ENCODE results near the gene FAM180B.
"Not testable (repeated sequence)": the region's sequence is repeated elsewhere in the genome, so short reads cannot be mapped to it uniquely, and the experiment has no call there.

The FAM180B gene

DNA sequence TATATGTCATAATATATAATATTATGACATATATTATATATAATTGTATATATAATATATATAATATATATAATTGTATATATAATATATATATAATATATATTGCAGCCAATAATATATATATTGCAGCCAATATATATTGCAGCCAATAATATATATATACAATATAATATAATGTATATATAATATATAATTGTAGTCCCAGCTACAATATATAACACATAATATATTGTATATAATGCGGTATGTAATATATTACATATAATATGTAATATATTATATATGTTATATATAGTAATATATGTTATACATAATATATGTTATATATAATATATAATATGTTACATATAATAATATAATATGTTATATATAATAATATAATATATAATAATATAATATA, 27.8 kb upstream of the FAM180B start:
- DNase-seq = no peak
- no peak for TF ChIP-seq POLR2A (IDR thresholded peaks at IDR 0.05; ENCODE audit: low read length)
- no peak for TF ChIP-seq GATA1 (IDR thresholded peaks at IDR 0.05; ENCODE audit: low read depth, low read length)

DNA sequence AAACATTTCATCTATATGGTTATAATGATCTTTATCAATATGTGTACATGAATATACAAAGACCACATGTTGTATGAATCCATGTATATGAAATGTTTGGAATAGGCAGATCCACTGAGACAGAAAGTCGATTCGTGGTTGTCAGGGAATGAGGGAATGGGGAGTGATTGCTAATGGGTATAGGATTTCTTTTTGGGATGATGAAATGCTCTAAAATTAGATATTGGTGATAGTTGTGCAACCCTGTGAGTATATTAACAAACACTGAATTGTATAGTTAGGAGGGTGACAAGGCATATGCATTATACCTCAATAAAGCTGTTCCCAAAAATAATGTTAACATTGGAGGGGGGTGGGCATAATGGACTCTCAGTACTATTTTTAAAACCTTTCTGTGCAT, 26.1 kb upstream of the FAM180B start:
- TF ChIP-seq POLR2A (IDR thresholded peaks at IDR 0.05; ENCODE audit: low read length) (no peak), GATA1 (IDR thresholded peaks at IDR 0.05; ENCODE audit: low read depth, low read length) (no peak)
- no peak for DNase-seq

DNA sequence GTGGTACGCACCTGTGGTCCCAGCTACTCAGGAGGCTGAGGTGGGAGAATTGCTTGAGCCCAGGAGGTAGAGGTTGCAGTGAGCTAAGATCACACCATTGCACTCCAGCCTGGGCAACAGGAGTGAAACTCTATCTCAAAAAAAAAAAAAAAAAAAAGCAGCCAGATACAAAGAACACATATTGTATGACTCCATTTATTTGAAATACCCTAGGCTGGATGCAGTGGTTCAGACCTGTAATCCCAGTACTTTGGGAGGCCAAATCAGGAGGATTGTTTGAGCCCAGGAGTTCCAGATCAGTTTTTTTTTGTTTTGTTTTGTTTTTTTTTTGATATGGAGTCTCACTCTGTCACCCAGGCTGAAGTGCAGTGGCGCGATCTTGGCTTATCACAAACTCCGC, 24.1 kb upstream of the FAM180B start:
- DNase-seq = not testable (repeated sequence)

DNA sequence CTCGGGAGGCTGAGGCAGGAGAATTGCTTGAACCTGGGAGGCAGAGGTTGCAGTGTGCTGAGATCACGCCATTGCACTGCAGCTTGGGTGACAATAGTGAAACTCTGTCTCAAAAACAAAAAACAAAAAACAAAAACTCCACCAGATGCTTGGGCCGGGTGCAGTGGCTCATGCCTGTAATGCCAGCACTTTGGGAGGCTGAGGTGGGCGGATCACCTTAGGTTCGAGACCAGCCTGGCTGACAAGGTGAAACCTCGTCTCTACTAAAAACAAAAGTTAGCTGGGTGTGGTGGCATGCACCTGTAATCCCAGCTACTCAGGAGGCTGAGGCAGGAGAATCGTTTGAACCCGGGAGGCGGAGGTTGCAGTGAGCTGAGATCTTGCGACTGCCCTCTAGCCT, 22.1 kb upstream of the FAM180B start:
- not testable (repeated sequence) for DNase-seq

DNA sequence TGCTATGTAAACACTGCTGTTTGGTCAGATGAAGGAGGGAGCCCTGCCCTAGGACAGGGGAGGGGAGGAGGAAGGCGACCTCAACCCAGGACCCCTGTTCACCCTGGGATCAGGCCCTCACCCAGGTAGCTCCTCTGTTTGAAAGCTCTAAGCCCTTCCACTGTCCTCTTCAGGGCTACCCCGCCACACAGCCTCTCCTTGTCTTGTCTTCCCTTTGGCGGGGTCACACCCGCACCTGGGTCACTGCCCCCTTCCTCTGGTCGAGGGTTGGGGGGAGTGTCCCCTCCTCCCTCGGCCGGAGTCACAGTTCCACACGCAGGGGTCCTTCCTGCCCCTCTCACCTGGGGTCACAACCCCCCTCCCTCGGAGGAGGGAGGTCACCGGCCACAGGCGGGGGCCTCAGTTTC, 21.5 kb upstream of the FAM180B start:
- no peak for DNase-seq
- TF ChIP-seq GATA1 (IDR thresholded peaks at IDR 0.05; ENCODE audit: low read depth, low read length) (no peak), POLR2A (IDR thresholded peaks at IDR 0.05; ENCODE audit: low read length) (no peak)

DNA sequence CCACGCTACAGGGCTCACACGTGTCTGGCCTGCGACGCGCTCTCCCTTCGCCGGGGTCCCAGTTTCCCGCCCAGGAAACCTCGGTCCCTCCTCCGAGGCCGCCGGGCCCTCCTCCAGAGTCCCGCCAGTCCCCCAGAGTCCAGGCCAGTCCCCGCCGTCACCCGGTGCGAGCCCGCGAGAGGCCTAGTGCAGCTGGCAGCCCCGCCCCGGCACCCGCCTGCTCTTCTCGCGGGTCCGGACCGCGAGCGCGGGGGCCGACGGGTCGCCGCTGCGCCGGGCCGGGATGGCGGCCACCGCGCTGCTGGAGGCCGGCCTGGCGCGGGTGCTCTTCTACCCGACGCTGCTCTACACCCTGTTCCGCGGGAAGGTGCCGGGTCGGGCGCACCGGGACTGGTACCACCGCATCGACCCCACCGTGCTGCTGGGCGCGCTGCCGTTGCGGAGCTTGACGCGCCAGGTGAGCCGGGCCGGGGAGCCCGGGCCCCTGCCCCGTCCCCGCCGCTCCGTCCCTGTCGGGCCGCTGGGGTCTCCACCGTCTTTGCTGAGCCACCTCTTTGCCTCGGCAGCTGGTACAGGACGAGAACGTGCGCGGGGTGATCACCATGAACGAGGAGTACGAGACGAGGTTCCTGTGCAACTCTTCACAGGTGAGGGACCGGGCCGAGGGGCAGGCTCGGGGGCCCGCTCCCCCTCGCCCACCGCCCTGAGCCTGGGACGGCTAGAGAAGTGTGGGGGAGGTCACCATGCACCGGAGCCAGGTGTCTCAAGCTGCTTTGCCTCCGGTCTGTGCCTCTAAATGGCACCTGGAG, 20.9 kb upstream of the FAM180B start, which contains the start of gene PTPMT1:
Gene PTPMT1, plus strand, starts transcription at position 260 of the 809 bp plus-strand sequence. Its CDS starts 24 bp downstream, at position 284.
- peak; percentile 88 to 89 for DNase-seq
- TF ChIP-seq POLR2A (IDR thresholded peaks at IDR 0.05; ENCODE audit: low read length) (peak; percentile 82), GATA1 (IDR thresholded peaks at IDR 0.05; ENCODE audit: low read depth, low read length) (no peak)

DNA sequence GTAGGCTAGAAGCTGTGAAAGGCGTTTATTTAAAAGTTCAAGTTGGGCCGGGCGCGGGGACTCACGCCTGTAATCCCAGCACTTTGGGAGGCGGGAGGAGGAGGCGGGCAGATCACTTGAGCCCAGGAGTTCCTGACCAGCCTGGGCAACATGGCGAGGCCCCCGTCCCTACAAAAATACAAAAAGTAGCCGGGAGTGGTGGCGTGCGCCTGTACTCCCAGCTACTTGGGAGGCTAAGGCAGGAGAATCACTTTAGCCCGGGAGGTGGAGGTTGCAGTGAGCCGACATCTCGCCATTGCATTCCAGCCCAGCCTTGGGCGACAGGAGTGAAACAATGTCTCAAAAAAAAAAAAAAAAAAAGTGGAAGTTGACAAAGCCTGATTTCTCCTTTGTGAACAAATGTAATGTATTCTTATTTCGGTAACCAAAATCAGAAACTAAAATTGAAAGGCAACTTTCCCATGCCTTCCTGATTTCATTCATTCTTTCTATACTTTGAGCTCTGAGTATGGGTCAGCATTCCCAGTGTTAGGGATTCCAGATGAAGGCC, 20.3 kb upstream of the FAM180B start:
- TF ChIP-seq GATA1 (IDR thresholded peaks at IDR 0.05; ENCODE audit: low read depth, low read length) (no peak), POLR2A (IDR thresholded peaks at IDR 0.05; ENCODE audit: low read length) (no peak)
- DNase-seq = peak; percentile 53 to 62

DNA sequence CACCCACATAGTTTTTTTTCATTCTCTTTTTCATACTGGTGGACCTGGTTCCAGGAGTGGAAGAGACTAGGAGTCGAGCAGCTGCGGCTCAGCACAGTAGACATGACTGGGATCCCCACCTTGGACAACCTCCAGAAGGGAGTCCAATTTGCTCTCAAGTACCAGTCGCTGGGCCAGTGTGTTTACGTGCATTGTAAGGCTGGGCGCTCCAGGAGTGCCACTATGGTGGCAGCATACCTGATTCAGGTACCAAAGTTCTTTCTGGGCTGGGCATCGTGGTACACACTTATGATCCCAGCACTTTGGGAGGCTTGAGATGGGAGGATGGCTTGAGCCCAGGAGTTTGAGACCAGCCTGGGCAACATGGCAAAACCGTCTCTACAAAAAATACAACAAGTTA, 16.8 kb upstream of the FAM180B start:
- no peak for DNase-seq
- TF ChIP-seq GATA1 (IDR thresholded peaks at IDR 0.05; ENCODE audit: low read depth, low read length) = no peak

DNA sequence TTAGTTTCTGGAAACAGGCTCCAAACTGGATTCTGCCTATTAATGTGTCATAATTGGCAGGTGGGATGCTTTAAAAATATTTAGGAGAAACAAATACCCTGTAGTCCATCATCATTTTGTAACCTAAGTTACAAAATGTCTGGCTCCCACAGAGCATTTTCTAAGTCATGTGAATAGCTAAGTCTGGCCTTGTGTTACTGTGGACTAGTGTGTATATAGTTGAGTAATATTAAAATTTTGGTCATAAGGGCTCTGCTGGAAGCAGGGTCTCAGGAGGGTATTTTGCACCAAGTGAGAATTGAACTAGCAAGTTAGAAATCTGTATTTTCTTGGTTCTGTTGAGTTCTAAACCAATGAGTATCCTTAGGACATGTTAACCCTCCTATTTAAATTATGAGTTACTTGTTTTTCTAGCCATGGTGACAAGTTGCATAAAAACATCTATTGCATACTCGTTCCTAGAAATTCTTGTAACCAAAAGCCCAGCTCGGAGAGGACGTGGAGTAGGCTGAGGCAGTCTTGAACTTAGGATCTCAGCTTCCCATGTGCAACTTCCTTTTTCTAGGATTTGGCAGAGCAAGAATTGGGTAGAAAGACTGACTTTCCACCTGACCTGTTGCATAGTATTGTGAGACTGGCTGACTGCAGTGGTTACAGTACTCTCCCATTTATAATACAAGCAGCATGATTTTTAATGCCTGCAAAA, 15.7 kb upstream of the FAM180B start:
- no peak for DNase-seq
- TF ChIP-seq GATA1 (IDR thresholded peaks at IDR 0.05; ENCODE audit: low read depth, low read length) = no peak

DNA sequence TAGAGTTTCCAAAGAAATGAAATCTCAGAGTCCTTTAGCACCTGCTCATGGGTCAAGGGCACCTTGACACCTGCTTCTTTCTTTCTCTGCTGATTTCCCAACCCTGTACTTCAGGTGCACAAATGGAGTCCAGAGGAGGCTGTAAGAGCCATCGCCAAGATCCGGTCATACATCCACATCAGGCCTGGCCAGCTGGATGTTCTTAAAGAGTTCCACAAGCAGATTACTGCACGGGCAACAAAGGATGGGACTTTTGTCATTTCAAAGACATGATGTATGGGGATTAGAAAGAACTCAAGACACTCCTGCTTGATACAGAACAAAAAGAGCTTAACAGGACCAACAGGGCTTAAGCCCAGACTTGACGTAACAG, 15.1 kb upstream of the FAM180B start:
- no peak for TF ChIP-seq POLR2A (IDR thresholded peaks at IDR 0.05; ENCODE audit: low read length)
- TF ChIP-seq GATA1 (IDR thresholded peaks at IDR 0.05; ENCODE audit: low read depth, low read length) = no peak
- DNase-seq = no peak

DNA sequence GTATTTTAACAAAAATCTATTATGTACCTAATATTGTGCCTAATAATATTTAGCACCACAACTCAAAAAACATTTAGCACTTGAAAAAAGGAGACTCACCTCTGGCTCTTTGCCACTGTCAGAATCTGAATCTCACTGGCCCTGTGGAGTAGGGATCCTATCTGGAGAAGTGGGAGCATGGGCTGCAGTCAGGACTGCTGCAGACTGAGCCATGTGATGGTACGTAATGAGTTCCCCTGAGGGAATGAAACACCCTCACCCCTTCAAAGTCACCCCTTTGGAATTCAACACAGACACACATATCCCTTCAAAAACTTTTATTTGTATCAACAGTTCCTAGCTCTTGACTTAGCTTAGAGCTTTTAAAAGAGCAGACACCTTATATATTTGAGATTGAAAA, 14.6 kb upstream of the FAM180B start:
- no peak for DNase-seq
- no peak for TF ChIP-seq GATA1 (IDR thresholded peaks at IDR 0.05; ENCODE audit: low read depth, low read length)
- no peak for TF ChIP-seq POLR2A (IDR thresholded peaks at IDR 0.05; ENCODE audit: low read length)

DNA sequence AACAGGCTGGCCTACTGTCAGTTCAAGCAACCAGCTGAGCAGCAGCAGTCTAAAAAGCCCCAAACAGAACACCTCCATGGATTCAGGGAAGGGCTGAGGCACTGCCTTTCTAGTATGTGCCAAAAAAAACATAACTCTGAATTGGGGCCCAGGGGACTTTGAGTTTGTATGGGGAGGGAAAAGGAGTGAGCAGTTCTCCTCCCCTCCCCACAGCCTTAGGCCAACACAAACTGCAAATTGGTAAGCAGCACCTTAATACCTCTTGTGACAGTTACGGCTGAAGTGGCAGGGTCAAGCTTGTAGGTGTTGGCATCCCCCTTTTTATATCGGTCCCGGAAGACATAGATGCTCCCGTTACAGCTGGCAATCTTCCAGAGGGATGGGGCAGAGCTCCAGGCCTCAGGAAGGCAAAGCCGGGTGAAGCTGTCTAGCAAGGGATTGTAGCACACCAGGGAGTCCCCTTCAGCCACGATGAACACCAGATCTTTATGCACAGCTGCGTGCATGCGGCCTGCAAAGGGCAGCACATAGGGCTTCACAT, 13.7 kb upstream of the FAM180B start:
- DNase-seq = no peak
- TF ChIP-seq POLR2A (IDR thresholded peaks at IDR 0.05; ENCODE audit: low read length) (no peak), GATA1 (IDR thresholded peaks at IDR 0.05; ENCODE audit: low read depth, low read length) (no peak)

DNA sequence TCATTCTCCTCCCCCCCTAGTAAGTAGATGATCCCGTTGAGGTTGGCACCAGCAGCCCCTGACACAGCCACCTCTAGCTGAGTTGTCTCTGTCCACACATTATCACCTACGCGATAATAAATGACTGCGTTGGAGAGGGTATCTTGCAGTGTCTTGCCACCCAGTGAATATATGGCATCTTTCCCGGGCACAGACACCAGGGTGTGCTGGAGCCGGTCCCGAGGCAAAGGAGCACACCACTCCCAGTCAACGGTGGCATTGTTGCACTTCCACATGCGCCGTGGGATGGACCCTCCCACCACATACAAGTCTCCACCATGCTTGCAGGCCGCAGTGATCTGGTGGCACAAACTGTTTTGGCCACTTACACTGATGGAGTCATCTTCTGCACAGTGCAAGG, 13.2 kb upstream of the FAM180B start:
- no peak for TF ChIP-seq GATA1 (IDR thresholded peaks at IDR 0.05; ENCODE audit: low read depth, low read length)
- no peak for TF ChIP-seq POLR2A (IDR thresholded peaks at IDR 0.05; ENCODE audit: low read length)
- no peak for DNase-seq

DNA sequence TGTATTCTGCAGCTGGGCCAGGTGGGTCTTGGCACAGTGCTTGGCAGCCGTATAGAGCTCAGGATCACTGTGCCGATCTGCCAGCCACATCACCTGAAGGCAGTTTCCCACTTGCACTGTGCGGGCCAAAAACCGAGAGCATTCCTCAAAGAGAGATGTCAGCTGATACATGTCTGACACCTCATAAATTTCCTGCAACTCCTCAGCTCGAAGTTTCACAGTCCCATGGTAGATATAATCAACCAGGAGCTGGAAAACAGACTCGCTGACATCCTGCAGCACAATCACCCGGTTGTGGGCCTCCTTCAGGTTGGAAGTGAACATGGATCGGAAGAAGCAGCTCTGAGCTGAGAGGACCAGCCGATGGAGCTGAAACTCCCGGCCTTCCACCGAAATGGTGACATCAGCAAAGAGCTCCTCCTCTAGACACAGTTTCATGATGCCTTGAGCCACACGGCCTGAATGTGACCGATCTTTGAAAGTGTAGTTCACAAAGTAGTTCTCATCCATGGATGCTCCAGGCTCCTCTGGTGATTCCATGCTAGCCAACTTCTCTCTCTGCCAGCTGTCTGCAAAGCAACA, 8.9 kb upstream of the FAM180B start:
- DNase-seq = no peak
- TF ChIP-seq GATA1 (IDR thresholded peaks at IDR 0.05; ENCODE audit: low read depth, low read length) = no peak
- TF ChIP-seq POLR2A (IDR thresholded peaks at IDR 0.05; ENCODE audit: low read length) = no peak

Data from erythroblast (primary cell).